Activated CD4-positive, alpha-beta T cell treated with anti-CD3 and anti-CD28 coated beads, Interleukin-10, Interleukin-2, amounts not matched to agents 100 ng/mL and 50 ng/mL, durations not matched to agents 16 hours and 8 hours (primary cell): ENCODE results near the gene IGFBP3.
A peak's percentile ranks its signal among the peaks of the same experiment; 100 is the strongest.

Experiments
- DNase-seq: peaks from one replicate; pipeline ENCODE4 v3.0.0-alpha.2; 2020

Gene IGFBP3

DNA sequence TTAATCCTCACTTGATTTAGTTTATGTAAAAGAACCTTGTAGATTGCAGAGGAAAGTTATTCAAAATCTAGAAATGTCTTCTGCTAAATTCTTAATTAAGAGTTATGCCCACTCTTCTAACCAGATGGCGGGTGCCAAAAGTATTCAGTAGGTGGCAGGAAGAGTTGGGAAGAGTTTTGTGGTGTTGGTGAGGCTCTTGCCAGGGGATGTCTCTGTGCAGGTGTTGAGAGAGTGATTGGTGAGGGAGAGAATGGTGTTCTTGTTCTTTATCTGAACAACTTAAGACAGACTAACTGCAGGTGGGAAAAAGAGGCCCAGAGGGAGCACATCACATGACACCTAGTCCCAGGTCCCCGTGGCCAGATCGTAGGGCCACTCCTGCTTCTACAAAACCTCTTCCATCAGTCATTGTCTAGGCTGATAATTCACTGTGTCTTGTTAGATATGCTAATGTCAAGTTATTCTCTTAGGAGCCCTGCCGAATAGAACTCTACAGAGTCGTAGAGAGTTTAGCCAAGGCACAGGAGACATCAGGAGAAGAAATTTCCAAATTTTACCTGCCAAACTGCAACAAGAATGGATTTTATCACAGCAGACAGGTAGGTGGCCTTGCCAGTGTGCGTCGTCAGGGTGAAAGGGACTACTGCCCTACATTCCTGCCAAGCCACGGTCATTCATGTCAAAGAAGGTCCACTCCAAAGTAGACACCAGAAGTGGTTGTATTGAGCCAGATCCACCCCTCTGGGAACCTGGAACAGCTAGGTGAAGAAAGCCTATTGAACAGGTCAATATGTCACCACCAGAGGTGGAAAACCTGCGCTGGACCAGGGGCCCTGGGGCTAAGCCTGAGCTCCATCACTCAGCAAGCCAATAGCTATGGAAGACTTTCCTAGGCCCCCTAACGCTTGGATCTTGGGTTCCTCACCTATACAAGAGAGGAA is 29.3 kb downstream of the IGFBP3 start:
- no peak for DNase-seq

DNA sequence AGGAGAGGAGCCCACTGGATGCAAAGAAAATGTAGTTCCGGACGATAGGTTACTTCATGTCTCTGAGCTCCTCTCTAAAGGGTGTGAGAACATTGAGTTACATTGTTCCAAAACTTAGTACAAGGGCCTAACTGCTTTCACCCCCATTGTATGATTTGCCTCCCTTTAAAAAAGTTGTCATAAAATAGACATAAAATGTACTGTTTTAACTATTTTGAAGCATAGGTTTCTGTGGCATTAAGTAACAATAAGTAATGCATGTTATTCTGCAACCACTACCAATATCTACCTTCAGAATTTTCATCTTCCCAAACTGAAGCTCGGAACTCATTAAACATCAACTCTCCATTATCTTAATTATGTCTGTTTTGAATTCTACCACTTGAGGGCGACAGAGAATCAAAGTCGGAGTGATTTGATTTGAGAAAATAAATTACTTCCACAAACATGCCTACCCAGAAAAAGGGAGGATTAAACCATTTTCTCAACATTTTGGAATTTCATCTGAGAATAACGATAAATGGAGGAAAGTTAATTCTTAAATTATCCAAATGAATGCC is 30.1 kb downstream of the IGFBP3 start:
- peak; percentile 28 for DNase-seq

DNA sequence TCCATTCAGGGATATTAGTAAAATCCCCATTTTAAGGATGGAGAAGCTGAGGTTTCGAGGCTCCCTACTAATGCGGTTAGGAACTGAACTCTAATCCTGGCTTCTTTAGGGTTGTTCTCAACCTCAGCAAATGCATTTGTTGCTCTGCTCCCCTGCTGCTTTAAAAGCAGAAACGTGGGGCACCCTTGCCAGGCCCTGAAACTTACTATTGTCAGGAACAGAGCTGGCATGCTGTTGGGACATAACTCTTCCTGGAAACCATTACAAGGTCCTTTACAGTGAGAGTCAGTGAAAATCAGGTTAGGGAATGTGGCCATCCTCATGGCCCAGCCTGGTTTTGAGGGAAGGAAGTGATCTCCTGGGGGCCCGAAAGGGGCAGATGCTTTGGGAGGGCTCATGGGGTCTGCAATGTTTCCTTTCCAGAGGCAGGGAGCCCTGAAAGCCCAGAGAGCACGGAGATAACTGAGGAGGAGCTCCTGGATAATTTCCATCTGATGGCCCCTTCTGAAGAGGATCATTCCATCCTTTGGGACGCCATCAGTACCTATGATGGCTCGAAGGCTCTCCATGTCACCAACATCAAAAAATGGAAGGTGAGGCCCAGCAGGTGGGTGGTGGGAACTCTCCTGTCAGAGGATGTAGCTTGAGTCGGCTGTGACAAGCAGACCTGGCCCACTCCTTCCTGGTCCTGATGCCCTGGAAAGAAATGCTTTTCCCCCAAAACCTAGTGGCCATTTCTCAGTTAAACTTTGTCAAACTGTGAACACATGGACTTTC is 30.8 kb downstream of the IGFBP3 start:
- DNase-seq, result no peak

DNA sequence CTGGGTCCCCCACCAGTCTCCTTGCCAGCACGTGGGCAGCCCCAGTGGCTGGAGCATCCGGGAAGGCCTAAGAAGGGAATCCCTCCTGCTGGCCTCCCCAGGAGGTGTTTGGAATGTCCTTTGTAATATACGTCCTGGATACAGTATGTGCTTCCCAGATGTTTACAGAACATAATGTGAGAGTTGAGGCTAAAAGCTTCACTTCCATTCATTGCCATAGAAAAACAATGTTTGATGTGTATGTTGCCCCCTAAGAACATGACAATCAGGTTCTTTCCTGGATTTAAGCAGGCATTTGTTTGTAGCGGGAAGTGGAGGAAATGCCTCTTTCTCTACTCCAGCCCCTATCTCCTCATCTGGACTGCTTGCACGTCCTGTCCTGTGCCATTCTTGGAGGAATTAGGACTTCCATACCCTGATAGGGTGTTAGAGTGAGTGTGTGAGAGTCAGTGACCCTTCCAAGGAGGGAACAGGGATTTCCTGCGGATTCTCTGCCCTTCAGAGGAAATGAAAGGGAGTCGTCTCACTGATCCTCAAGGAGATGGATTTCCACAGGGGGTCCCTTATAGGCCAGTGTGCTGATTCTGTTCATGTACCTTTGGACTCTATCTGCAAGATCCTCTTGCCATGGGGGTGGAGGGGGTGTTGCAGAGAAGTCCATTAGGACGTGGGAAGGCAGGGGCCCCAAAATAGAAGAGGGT is 31.6 kb downstream of the IGFBP3 start:
- DNase-seq, result no peak

DNA sequence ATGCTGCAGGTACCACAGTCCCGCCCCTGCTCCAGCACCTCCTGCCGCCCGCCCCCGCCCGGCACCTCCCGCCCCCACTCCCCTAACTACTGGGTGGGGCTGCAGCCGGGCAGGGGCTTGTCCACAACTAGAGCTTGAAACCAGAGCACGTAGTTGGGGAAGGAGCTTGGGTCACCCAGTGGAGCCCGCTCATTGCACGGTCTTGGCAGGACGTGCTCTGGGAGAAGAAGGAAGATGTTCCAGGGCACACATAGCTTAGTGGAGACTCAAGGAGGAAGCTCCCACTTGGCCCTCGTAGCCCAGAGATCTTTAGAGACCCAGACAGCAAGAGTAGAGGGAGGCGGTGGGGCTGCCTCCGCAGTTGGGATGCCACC is 32.1 kb downstream of the IGFBP3 start:
- DNase-seq, result no peak

DNA sequence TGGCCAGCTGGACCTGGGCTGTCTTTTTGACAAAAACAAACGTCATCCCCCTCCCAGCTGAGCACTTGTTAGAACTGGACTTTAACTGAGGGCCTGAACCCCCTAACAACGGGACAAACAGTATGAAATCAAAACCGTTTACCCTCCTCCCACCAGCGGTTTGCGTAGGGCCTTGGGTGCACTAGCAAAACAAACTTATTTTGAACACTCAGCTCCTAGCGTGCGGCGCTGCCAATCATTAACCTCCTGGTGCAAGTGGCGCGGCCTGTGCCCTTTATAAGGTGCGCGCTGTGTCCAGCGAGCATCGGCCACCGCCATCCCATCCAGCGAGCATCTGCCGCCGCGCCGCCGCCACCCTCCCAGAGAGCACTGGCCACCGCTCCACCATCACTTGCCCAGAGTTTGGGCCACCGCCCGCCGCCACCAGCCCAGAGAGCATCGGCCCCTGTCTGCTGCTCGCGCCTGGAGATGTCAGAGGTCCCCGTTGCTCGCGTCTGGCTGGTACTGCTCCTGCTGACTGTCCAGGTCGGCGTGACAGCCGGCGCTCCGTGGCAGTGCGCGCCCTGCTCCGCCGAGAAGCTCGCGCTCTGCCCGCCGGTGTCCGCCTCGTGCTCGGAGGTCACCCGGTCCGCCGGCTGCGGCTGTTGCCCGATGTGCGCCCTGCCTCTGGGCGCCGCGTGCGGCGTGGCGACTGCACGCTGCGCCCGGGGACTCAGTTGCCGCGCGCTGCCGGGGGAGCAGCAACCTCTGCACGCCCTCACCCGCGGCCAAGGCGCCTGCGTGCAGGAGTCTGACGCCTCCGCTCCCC is 32.7 kb downstream of the IGFBP3 start, which contains the start of gene IGFBP1:
TSS of gene IGFBP1 (plus strand) at position 304 of the 808 bp plus-strand sequence. CDS start at position 469, 165 bp downstream.
- no peak for DNase-seq

DNA sequence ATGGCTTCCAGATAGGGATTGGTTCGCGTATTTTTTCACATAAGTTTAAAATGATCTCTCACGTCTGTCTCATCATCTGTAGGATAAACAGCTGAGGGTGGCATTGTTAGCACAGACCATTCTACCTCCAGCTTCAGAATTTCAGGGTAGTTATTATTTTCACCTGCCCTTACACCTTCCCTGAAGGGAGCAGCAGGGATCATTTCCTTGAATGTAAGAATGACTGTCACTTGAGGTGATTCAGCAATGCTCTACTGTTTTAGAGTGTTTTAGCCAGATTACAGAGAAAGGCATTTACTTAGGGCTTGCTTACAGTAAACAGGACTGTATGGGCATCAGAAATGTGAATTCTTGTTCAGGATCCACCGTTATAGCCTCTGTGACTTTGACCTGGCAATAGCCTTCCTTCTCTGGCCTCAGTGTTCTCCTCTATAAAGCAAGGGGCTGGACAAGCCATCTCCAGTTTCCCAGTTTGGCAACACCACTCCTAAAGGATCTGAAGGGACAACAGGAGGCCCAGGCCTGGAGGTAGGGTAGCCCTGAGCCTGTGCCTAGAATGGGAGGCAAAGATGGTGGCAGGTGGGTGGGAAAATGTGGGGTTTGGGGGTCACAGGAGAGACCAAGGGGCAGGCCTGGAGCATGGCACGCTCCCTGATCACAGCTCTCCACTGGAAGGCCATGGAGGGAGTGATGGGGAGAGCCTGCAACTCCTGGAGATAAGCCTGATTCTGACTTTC is 34.0 kb downstream of the IGFBP3 start:
- DNase-seq, result no peak

DNA sequence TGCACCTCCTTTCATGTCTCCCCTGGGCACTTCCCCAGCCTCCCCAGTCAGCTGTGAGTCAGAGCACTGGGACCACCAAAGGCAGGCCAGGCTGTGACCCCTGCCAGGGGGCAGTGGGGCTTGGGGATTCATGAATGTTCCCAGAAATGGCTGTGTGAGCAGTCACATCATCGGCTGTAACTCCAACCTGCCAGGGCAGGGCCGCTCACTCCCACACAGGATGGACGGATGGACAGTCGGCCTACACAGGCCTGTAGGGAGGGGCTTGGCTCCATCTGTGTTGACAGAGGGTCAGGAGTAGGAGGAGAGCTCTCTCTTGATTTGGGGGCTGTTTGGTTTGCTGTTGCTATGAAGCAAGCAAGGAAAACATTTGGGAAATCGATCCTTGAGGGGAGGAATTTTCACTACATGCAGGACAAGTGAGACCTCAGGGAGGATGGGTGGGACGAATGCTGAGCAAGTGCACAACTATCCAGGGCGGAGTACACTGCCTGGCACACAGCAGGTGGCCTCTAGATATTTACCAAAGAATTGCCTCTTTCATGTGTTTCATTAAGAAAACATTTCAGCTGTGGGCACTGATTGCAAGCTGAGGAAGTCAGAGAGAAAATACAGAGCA is 35.7 kb downstream of the IGFBP3 start:
- DNase-seq, result no peak

DNA sequence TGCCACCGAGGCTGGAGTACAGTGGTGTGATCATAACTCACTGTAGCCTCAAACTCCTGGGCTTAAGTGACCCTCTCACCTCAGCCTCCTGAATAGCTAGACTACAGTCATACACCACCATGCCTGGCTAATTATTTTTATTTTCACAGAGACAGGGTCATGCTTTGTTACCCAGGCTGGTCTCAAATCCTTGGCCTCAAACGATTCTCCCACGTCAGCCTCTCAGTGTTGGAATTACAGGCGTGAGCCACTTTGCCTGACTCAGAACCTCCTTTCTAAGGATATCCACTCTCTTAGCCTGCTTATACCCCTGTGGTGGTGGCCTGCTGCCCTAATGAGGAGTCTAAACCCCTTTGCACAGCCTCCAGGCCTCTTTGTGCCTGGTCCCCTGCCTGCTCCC is 36.9 kb downstream of the IGFBP3 start:
- no peak for DNase-seq

DNA sequence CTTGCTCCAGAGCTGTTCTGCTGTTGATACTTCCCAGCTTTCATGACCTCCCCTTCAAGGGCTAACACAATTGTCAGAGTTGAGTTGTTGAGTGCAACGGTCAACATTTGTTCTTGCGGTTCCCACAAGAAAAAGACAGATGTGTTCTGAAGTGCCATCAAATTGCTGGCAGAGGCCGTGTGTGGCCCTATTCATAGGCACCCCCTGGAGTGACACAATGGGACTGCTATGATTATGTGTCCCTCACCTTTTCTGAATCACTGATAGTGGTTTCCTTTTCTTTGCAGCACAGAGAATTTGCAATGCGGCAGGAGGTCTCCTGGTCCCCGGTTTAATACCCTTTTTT is 38.6 kb downstream of the IGFBP3 start:
- DNase-seq, result no peak

DNA sequence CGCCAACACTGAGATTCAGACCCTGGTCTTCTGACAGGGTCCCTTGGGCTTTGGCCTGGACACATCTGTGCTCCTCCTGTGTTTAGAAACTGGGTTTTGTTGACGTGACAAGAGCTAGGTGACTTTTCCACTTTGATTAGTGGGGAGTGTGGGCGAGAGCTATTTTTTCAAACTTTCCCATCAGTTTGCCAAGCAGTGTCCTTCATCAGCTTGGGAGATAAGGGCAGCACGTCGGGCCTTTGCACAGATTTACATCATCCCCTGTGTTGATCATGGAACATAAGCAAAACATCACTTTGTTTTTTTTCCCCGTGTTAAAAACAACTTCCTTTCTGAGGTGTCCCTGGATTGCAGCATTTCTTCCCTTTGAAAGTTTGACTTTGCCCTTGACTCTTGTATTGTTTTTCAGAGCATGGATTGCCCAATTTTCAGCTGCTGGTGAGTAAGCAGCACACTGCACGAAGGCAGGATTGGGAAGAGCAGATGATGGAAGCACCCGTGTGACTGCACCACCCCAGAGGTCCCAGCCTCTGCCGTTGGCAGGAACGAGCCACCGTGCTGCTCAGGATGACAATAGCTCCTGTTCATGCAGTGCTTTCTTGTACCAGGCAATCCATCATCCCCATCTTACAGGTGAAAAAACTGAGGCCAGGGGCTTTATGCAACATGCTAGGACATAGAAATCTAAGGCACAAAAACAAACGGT is 39.2 kb downstream of the IGFBP3 start:
- DNase-seq, result no peak

DNA sequence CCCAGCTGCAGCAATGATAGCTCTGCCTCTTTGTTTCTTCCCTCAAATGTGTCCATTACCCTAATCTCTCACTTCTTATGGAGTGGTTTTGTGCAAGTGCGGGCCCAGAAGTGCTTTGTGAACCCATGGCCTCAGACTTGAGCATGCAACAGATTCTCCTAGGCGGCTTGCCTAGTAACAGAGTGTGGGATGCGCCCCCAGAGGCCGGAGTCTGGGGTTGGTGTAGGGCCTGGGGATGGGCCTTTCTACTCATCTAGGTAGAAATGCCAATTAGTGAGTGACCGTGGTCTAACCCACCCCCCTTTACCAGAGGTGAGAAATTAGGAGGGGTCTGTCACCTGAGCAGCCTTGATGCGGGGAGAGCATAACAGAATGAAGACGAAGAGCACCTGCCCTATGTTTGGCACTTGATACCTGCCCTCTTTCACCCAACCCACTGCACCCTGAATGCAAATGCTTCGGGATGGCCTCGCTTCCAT is 39.8 kb downstream of the IGFBP3 start:
- no peak for DNase-seq

DNA sequence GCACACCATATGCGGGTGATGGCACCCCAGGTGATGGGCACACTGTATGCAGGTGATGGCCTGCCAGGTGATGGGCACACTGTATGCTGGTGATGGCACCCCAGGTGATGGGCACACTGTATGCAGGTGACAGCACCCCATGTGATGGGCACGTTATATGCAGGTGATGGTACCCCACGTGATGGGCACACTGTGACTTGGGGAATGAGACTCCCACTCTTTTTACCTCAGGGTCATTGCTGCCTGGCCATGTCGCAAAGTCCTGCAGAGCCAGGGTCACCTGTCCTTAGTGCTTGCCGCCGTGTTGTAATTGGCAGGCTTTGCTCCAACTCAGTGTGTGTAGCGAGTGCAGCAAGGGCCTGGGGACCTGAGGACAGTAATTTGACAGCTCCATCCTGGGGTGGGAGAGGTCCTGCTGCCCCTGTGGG is 40.6 kb downstream of the IGFBP3 start:
- DNase-seq, result no peak

DNA sequence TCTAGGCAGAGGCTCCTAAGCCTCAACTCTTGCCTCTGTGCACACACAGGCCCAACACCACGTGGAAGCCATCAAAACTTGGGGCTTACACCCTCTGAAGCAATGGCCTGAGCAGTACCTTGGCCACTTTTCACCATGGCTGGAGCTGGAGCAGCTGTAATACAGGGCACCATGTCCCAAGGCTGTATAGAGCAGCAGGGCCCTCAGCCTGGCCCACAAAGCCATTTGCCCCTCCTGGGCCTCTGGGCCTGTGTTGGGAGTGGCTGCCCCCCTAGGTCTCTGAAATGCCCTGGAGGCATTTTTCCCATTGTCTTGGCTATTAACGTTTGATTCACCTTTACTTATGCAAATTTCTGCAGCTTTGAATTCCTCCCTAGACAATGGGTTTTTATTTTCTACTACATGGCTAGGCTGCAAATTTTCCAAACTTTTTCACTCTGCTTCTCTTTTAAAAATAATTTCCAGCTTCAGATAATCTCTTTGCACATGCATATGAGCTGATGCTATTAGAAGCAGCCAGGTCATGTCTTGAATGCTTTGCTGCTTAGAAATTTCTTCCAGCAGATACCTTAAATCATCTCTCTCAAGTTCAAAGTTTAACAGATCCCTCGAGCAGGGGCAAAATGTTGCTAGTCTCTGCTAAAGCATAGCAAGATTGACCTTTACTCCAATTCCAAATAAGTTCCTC is 42.5 kb downstream of the IGFBP3 start:
- DNase-seq, result no peak

DNA sequence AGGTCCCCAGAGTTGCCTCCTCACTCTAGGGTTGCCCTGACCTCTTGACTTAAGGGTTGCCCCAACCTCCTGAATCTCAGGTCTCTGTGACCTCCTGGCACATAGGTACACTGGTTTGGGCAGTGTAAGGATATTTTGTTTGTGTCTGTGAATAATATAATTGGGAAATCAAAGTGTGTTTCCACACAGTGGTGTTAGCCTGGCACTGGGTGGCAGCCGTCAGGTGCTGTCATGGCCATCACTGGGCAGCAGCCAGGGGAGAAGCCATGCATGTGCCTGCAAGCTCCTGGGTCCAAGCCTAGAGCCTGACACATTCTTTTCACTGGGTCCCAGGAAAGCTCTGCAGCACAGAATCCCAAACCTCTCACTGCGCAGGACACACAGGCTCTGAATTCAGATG is 44.6 kb downstream of the IGFBP3 start:
- DNase-seq, result no peak

DNA sequence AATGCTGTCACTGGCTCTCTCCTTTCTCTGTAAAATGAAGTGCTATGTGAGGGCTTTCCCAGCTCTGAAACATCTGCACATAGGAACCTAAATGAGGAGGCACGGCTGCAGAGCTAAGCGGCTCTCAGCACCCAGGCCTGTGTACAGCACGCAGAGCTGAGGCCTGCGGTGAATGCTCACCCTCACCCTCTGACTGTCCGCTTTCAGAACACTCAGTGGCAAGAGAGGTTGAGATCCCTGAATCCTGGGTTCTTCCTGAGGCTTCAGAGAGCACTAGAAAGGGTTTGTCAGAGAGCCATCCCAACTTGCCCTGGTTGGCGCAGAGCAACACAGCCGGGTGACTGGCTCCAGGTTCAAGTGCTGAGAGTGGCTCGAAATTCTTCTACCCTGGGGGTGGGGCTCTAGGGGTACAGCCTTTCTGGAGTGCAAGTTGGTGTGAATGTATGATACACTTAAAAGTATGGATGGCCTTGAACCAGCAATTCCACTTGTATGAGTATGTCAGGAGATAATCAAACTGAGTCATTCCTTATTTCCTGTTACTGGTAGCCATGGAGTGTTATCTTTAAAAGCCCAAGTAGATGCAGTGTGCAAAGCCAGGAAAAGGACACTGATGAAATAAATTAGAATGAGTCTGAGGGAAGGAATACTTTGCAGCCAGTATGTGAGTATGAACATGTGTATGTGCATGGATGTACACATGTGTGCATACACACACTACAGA is 46.5 kb downstream of the IGFBP3 start:
- no peak for DNase-seq

DNA sequence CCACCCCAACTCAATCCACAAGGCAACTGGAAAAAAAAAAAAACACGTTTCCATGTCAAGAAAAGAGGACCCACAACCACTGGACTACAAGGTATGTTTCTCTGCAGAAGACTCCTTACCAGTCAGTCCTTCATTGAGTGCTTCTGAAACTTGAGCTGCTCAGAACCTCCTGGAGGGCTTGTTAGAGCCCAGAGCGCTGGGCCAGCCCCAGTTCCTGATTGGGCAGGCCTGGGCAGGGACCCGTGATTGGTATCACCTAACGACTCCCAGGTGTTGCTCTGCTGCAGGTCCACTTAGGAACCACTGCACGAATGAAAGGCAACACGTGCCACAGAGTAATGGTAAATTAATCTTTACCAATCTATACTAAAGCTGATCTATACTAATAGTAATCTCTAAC is 47.7 kb downstream of the IGFBP3 start:
- DNase-seq, result no peak

DNA sequence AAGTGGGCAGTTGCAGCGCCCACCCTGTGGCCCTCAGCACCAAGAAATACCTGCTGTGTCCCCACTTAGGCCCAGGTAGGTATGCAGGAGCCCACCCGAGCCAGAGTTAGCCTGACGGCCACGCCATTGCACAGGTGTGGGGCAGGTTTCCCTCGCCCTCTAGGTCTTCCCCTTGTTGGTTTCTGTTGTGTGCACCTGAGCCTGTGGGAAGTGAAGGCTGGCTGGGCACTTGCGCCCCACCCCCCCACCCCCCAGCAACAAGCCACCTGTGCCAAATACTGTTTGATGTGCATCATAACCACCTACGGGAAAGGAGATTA is 48.1 kb downstream of the IGFBP3 start, which contains the start of gene CCDC201:
TSS of gene CCDC201 (minus strand) at position 48 of the 320 bp plus-strand sequence. CDS start 75 bp downstream, outside the sequence.
- no peak for DNase-seq
